GM19324 (cell line): Measurements from ENCODE around the gene ZNF598.

Experiments used
- ATAC-seq: cut with Tn5 transposase; IDR thresholded peaks from one replicate; pipeline ENCODE4 v1.9.1; 2021; ENCODE audit warnings: mild to moderate bottlenecking, moderate library complexity; ENCODE audit not compliant: unreplicated experiment, low FRiP score

The ZNF598 gene

GRCh38 chr16:2008631-2009163, 924 bp downstream of the ZNF598 start:
- ATAC-seq, result no peak

GRCh38 chr16:2008009-2008526, 1.6 kb downstream of the ZNF598 start:
- no peak for ATAC-seq

GRCh38 chr16:2007081-2007836, 2.4 kb downstream of the ZNF598 start:
- no peak for ATAC-seq

- no peak for ATAC-seq
These were observed 3.3 kb downstream of the ZNF598 start for GRCh38 chr16:2006317-2006716.

- ATAC-seq, result no peak
These were observed 4.0 kb downstream of the ZNF598 start for GRCh38 chr16:2005646-2006045.

- no peak for ATAC-seq
These were observed 4.7 kb downstream of the ZNF598 start for GRCh38 chr16:2004795-2005517.

- peak; percentile 37 for ATAC-seq
These were observed 5.6 kb downstream of the ZNF598 start for GRCh38 chr16:2003827-2004641.

GRCh38 chr16:2003231-2003826, 6.3 kb downstream of the ZNF598 start:
- no peak for ATAC-seq

- ATAC-seq, result no peak
These were observed 7.0 kb downstream of the ZNF598 start for GRCh38 chr16:2002406-2003230.

GRCh38 chr16:2001456-2002355, 7.9 kb downstream of the ZNF598 start:
- ATAC-seq, result no peak

GRCh38 chr16:2001035-2001434, 8.6 kb downstream of the ZNF598 start:
- no peak for ATAC-seq

- ATAC-seq, result no peak
These were observed 9.6 kb downstream of the ZNF598 start for GRCh38 chr16:1999866-2000514.

GRCh38 chr16:1998852-1999801, 10.5 kb downstream of the ZNF598 start:
- no peak for ATAC-seq

- no peak for ATAC-seq
These were observed 11.2 kb downstream of the ZNF598 start for GRCh38 chr16:1998360-1998835.

GRCh38 chr16:1997494-1998359, 11.9 kb downstream of the ZNF598 start:
- ATAC-seq, result no peak

- no peak for ATAC-seq
These were observed 15.9 kb downstream of the ZNF598 start for GRCh38 chr16:1993731-1994131.
